HG03039 (cell line): ENCODE measurements around the gene MAN1B1.
"Not testable (repeated sequence)": the region's sequence is repeated elsewhere in the genome, so short reads cannot be mapped to it uniquely, and the experiment has no call there.

Source experiments
- ATAC-seq: cut with Tn5 transposase; IDR thresholded peaks from one replicate; pipeline ENCODE4 v1.9.1; 2021; ENCODE audit warnings: mild to moderate bottlenecking, moderate library complexity; ENCODE audit not compliant: unreplicated experiment

MAN1B1 gene

DNA sequence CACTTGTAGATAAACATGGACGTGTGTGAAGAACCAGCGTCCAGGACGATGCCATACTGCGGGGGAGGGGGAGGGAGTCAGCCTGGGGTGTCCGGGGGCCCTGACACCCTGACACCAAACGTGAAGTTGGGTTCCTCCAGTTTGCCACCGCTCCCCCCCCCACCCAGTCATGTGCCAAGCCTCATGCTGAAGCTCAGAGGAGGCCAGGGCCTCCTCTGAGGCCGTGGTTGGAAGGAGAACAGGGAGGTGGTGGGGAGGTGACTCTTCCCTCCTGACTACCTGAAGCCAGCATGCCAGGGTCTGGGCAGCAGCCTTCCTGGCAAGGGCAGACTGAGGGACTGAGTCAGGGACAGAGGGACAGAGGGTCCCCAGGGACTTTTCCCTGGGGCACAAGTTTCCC, 34.5 kb upstream of the MAN1B1 start:
- no peak for ATAC-seq

DNA sequence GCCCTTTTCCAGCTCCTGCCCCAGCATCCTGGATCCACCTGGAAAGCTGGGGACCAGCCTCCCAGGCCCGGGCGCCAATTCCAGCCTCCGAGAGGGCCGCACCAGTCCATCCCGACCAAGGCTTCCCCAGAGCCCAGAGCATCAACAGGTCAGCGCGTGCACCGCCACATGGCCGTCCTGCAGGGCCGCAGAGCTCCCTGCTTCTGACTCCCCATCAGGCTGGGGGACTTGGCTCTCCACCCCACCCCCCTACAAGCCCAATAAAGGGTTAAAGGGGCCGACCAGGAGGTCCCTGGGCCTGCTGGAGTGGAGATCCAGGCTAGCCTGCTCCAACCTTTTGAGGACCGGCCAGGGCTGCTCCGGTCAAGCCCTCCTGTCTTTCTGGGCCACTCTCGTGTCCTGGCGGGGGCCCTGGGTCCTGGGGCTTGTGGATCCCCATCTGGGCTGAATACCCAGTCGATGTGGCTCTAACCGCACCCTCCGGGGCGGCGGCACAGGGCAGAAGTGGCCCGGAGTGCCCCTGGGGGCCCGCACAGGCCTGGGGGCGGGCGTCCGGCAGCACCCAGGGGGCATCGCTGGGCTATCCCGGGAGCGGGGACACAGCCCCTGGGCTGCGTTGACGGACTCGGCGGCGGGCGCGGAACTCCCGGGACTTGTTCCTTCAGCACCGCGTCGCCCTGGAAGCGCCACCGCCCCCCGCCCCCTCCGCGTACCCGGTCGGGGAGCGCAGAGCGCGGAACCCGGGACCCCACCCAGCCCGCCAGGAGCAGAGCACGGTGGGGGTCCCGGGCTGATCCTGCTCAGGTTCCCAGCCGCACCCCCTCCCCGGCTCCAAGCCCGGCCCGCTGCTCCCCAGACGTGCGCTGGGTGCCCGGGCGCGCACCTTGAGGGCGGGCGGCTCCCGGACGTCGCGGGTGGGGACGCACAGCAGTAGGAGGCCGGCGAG, 33.5 kb upstream of the MAN1B1 start:
- ATAC-seq = no peak

DNA sequence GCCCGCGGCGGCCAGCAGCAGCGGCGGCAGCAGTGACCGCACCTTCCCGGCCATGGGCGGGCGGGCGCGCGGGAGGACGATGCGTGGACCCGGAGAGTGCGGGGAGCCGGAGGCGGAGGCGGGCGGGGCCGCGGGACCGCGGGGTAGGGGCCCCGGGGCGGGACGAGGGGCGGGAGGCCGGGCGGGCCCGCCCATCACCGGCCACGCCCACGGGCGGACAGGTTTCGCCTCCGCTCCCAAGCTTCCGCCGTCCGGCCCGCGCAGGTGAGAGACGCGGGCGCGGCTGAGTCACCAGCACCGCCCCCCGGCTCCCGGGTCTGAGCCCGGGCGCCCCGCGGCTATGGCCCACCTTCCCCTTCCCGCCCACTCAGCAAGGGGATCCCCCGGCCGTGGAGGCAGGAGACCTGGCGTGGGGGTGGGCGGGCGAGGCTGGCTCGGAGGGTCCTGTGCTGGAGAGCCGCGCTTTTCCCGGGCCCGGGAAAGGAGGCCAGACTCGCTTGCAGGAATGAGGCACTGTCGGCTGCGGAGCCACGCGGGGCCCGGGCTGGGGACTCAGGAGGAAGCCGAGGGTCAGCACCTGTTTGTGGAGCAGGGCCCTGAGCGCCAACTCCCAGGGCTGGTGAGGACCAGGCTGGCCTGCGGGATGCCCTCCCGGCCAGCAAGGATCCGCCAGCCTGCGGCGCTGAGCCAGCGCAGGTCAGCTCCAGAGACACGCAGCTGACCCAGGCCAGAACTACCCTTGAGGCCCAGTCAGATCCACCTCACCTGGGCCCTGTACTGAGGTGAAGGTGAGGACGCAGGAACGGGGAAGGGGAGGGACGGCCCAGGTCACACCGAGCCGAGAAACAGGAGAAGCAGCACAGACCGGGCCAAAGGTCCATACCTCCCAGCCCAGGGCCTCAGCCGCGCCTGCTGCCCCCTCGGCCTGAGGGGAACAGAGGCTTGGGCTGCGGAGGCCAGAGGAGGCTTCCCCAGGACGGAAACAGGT, 32.5 kb upstream of the MAN1B1 start, which contains the start of gene ENTPD2:
Gene ENTPD2 (minus strand): TSS at position 118 of the 988 bp plus-strand sequence. CDS start 64 bp downstream, at position 54.
- ATAC-seq = no peak

DNA sequence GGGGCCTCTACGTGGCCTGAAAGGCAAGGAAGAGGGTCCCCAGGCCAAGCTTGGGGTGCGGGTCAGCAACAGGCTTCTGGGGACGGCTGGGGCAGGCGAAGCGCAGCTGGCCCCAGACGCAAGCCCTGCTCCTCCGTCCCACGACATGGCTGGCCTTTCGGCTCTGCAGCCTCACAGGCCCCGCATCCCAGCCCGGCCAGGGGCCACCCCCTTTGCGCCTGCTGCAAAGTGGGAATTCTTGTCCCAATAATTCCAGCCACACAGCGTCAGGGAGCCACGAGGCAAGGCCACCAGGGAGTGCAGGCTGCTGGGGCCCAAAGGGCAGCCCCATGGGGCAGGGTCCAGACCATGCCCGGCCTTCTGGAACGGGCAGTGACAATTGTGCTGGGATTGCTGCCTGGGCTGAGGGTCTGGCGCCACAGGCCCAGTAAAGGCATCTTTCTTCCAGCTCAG, 31.8 kb upstream of the MAN1B1 start:
- no peak for ATAC-seq

DNA sequence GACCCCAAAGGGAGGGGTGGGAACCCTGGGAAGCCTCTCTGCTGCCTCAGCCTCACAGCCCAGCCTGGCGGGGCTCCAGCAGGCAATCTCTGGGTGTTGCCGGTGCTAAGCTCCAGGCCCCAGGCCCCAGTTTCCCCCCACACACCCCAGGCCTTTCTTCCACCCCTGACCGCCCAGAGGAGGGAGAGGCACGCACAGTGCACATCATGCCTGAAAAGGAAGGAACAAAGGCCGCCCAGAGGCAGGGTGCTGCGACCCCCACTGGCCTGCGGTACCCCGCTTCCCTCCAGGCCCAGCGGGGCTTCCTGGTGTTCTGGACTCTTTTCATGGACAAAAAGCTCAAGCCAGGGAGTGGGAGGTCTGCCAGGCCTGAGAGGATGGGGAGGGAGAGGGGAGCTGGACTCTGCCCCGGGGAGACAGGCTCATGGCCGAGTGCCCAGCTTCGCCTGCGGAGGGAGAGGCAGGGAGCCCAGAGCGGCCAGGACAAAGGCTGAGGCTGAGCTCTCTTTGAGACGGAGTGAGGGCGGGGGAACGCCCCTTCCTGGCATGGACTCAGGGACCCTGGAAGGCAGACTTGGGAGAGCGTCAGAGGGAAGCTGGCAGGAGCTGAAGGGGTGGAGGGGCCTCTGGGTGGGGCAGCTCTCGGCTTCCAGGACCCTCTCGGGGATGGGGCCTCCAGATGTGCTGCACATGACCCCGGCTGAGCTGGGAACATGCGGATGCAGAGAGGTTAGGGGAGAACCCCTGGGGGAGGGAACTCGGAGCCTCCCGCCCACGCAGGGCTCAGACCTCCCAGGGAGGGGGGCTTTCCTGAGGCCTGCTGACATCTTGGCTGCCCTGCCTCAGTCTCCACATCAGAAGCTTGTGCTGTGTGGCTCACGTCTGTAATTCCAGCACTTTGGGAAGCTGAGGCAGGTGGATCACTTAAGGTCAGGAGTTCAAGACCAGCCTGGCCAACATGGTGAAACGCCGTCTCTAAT, 31.1 kb upstream of the MAN1B1 start:
- no peak for ATAC-seq

DNA sequence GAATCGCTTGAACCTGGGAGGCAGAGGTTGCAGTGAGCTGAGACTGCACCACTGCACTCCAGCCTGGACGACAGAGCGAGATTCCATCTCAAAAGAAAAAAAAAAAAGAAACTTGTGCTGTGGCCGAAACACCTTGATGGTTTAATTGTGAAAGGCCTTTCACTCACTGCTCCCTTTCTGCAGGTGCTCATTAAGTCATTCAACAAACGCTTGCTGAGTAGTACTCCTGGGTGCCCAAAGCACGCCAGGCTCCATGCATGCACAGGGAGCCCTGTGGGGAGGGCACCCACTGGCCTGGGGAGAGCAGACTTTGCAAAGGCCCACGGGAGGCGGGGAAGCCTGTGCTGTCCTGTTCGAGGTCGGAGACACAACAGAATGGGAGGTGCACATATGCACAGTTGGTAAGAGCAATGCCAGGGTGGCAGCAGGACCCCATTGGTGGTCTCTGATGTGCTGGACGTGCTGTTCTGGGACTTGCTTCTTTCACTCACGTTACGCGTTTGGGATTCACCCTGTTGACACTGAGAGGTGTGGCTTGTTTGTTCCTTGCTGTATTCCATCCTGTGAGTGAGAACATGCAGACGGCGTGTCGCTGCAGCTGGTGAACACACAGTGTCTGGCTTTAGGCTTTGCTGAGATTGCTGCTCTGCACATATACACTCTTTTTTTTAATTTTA, 29.9 kb upstream of the MAN1B1 start:
- ATAC-seq = no peak

DNA sequence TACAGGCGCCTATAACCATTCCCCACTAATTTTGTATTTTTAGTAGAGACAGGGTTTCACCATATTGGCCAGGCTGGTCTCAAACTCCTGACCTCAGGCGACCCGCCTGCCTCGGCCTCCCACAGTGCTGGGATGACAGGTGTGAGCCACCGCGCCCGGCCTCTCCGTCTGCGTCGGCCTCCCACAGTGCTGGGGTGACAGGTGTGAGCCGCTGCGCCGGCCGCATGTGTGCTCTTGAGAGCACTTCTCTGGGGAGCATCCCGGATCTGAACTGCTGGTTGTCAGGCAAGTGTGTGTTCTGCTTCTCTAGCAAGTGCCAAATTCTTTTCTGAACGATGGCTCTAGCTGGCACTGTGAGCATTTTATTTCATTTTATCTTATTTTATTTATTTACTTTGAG, 29.2 kb upstream of the MAN1B1 start:
- no peak for ATAC-seq

DNA sequence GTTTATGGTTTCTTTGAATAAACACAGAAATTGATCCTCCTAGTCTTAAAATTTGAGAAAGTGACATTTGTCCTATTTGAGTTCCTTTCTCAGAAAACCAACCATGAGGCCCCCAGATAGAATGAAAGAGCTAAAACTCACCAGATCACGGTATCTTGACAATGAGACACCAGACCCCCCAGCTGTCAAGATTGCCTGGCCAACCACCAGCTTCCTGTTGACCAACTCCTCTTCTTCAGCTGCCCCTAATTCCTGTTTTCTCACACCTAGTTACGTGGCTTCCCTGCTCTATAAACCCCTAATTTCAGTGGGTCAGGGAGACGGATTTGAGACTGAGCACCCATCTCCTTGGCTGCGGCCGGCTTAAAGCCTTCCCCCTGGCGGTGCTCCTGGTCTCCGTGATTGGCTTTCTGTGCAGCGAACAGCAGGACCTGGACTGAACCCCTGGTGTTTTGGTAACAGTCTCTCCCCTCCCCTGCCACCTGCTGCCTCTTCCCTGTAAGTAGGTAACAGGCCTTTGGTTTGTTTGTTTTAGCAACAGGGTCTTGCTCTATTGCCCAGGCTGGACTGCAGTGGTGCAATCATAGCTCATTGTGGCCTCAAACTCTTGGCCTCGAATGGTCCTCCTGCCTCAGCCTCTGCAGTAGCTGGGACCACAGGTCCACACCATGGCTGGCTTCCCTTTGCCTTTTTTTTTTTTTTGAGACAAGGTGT, 28.1 kb upstream of the MAN1B1 start:
- no peak for ATAC-seq

DNA sequence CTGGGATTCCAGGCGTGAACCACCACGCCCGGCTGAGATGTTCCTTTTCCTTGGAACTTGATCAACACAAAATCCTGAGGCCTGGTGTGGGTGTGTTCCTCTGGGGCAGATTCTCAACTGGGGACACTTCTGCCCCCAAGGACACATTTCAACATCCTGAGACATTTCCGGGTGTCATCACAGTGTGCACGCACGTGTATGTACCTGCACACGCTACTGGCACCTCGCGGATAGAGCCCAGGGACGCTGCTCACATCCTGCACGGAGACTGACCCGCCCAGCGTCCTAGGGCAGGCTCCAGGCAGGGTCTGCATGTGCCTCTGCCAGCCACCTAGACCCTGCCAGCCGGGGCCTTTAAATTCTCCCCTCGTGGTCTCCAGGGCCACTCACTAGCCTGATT, 24.4 kb upstream of the MAN1B1 start:
- no peak for ATAC-seq

DNA sequence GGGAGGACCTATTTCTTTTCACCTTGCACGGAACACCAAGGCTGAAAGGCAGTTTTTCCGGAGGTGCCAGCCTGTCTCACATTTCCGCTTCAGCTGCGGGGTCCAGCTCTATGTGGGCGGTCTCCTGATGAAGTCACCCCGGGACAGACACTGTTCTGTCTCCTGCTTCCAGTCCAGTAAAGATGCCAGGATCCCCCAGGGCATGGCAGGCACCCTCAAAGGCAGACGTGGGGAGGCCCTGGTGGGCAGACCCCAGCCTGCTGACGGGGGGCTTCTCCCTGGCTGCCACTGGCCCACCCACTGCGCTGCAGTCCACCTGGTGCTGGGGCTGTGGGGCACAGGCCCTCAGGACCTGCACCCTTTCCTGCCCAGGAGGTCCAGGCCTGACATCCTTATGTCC, 24.0 kb upstream of the MAN1B1 start:
- not testable (repeated sequence) for ATAC-seq

DNA sequence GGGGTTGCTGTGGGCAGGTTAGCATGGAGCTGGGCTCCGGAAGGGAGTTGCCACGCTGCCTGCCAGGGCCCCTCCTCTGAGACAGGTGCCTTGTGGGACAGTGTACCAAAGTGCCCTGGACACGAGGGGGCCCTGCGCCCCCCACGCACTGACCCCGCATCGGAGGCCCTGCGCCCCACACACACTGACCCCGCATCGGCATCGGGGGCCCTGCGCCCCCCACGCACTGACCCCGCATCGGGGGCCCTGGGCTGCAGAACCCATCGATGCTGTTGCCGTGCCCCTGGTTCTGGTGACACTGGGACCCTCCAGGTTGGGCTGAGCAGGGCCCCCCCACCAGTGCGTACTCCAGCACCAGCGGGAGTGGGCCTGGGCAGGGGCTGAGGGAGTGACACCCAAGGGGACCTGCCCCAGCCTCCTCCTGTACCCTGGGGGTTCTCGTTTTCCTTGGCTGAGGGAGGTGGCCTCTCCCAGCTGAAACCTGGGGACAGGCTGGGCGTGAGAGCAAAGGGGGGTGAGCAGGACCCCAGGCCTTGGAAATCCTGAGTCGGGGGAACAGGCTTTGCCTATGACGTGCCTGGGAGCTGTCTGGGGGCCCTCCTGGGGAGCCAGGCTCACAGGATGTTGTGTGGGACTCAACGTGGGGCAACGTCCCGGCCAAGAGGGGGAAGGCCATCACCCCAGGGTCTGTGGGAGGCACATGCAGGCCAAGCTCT, 23.3 kb upstream of the MAN1B1 start:
- no peak for ATAC-seq

DNA sequence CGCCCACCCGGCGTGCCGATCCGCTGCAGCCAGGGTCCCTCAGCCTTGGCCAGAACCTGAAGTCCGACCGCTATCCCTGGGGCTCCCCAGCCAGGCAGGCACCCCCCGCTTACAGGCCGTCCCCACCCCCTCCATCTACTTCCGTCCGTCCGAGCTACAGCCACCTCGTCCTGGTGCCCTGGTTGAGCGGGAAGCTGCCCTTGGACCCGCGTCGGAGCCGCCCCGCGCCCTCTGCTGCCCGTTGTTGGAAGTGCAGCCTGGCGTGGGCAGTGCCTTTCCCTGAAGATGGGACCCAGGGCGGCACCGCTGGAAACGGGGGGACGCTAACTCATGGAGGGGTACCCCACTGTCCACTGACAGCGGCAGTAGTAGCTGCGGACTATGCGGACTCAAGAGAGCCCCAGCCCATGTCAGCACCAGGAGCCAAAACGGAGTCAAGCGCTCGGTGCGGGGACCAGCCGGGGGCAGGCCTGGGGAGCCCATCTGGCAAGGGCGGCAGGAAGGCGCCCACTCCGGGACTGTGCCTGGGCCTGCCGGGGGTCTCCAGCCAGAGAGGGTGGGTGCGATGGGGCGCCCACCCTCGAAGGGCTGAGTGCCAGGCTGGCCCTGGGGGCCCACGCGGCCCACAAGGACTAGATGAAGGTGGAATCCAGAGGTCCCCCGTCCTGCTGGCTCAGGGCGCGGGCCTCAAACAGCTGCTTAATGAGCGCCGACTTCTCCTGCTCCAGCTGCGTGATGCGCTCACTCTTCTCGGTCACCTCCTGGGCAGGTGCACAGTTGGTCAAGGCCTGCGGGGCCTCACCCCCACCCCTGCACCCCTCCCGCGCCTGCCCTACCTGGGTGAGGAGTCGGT, 22.5 kb upstream of the MAN1B1 start:
- ATAC-seq = no peak

DNA sequence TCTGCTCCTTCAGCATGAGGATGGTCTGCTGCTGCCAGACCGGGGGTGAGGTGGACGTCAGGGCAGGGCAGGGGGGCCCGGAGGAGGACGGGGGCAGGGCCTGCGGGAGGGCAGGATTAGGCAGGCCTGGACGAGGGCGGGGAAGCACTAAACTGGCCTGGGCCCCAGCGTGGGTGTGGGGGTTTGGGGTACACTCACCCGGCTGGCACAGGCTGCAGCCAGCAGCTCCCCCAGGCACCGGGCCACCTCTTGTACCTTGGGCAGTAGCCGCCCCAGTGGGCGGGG, 22.0 kb upstream of the MAN1B1 start:
- no peak for ATAC-seq

DNA sequence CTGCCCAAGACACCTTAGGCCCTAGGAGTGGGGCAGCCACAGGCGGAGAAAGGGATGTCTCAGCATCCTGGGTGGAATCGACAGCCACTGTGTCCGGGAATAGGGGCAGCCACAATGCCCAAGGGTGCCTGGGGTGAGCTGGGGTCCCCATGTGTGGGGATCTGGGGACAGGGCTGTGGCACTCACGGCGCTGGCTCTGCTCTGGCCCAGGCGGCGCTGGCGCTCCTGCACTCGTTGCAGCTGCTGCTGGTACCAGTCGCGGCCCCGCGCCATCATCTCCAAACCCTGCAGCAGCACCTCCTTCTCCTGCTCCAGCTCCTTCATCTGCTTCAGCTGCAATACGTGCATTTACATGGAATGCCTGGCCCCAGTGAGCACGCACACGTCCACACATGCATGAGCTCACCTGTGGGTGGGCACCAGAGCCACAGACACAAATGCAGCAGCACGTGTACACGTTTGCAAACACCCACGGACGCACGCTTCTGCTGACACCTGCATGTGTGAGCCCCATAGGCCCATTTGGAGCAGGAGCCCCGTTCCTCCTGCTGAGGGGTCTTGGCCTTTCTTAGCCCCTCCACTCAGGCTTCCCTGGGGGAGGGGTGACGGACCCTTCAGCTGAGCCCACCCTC, 21.3 kb upstream of the MAN1B1 start:
- ATAC-seq = no peak

DNA sequence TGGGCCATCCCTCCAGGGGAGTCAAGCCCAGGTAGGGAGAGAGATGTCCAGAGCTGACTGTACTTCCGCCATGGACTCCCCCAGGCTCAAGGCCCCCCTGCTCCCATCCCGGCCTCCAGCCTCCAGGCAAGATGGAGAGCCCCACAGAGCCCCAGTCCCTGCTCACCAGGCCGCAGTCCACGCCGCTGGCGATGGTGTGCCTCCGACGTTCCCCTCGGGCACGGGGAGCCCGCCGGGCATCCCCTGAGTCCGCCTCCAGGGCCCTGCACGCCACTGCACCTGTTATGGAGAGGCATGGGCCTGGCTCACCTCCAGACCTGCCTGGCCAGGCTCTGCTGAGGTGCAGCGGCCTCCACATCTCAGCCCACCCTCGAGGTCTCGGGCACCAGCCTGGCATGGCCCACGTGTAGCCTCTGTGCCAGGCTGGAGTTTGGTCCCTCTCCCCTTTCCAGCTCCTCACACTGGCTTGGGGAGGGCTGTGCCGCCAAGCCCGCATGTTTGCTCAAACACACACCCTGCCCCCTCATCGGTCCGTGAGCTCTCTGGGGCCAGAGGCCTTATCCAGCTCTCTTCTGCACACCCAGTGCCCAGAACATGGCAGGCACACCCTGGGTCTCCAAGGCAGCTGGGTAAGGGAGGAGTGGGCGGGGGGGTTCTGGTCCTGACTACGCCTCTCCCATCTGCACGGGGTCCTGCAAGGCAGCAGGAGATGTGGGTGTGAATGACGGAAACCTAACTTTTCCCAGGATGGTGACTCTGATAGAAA, 20.5 kb upstream of the MAN1B1 start:
- ATAC-seq = no peak

DNA sequence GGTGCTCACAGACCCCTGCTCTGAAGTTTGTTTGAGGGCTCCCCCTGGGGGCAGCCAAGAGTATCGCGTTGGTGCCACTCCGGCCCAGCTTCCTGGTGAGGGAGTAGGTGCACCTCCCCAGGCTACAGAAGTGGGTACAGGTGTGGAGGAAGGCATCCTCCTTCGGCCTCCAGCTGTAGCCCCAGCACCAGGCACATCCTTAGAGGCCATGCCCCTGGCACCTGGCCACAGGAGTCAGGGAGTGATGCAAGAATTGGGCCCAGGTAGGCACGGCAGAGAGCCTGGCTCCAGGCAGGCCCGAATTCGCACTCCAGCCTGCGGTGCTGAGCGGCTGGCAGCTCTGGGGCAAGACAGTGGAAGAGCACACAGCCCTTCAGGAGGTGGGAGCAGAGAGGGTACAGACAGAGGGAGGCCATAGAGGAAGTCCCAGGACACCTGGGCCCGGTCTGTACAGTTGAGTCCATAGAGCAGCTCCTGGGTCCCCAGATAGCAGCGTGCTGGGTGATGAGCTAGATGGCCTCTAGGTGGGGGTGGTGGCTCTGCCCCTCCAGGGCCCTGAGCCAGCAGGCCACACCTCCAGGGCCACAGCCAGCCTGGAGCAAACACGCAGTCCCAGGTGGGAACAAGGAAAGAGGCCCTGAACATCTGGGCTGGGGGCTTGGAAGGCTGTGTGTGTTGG, 18.8 kb upstream of the MAN1B1 start:
- ATAC-seq = no peak
